ENCODE data around the gene HSP90B1.

GRCh38 chr12:103964805-103965204, 34.6 kb downstream of the HSP90B1 start:
- TF ChIP-seq CTCF (IDR thresholded peaks at IDR 0.05) (no peak), POLR2A (IDR thresholded peaks at IDR 0.05) (no peak)

Measured in vagina (tissue), 2 donors.